Fibroblast of lung (primary cell): ENCODE measurements around the gene DPYD. TPM values are rescaled to one million over a fixed set of nuclear protein-coding genes. Genes with fewer than 3 reads are reported as not detected.

ENCODE experiments used
- DNase-seq, 2 donors: peaks; one replicate each; pipeline versions ENCODE4 v3.0.0 to v3.0.0-alpha.2; 2010; ENCODE audit warnings: low read depth in 2 of 2
- H2AFZ ChIP-seq: 2 replicates; pipeline ENCODE4 v1.5.1; 2012; ENCODE audit warnings: low read length, control low read depth, inconsistent platforms
- H3K27ac ChIP-seq: 2 replicates; pipeline ENCODE4 v1.5.1; 2011; ENCODE audit warnings: low read length, control low read depth; ENCODE audit not compliant: insufficient read depth
- H3K27me3 ChIP-seq: 2 replicates; pipeline ENCODE4 v1.5.1; 2011; ENCODE audit warnings: mild to moderate bottlenecking, low read length; ENCODE audit not compliant: control insufficient read depth, insufficient read depth
- H3K36me3 ChIP-seq: 2 replicates; pipeline ENCODE4 v1.5.1; 2011; ENCODE audit warnings: low read length; ENCODE audit not compliant: control insufficient read depth, insufficient read depth
- H3K4me1 ChIP-seq: 2 replicates; pipeline ENCODE4 v1.5.1; 2011; ENCODE audit warnings: low read length; ENCODE audit not compliant: control insufficient read depth, insufficient read depth; ENCODE audit errors: extremely low read depth
- H3K4me2 ChIP-seq: 2 replicates; pipeline ENCODE4 v1.5.1; 2011; ENCODE audit warnings: low read length, control low read depth; ENCODE audit not compliant: insufficient read depth; ENCODE audit errors: extremely low read depth
- H3K4me3 ChIP-seq, 4 experiments: fragments of 200-600 bp in 1 of 4; sonication (generic) in 1 of 4; replicated peaks in 1 of 4; 2 replicates each; pipeline ENCODE4 v1.5.1; 2011 to 2016; ENCODE audit warnings: low read length in 4 of 4, low read depth in 3 of 4, mild to moderate bottlenecking in 3 of 4, control low read depth in 2 of 4, inconsistent platforms in 1 of 4, mixed read lengths in 1 of 4; ENCODE audit not compliant: insufficient read depth in 1 of 4; ENCODE audit errors: control extremely low read depth in 1 of 4
- H3K79me2 ChIP-seq: 2 replicates; pipeline ENCODE4 v1.5.1; 2012; ENCODE audit warnings: mild to moderate bottlenecking, low read length, inconsistent platforms; ENCODE audit not compliant: control insufficient read depth, insufficient read depth
- H3K9ac ChIP-seq: 2 replicates; pipeline ENCODE4 v1.5.1; 2011; ENCODE audit warnings: mild to moderate bottlenecking, low read length, control low read depth; ENCODE audit not compliant: insufficient read depth
- H3K9me3 ChIP-seq: 2 replicates; pipeline ENCODE4 v1.5.1; 2012; ENCODE audit warnings: low read depth, low read length; ENCODE audit not compliant: control insufficient read depth, insufficient read depth
- H4K20me1 ChIP-seq: 2 replicates; pipeline ENCODE4 v1.5.1; 2011; ENCODE audit warnings: low read length; ENCODE audit not compliant: control insufficient read depth, insufficient read depth; ENCODE audit errors: extremely low read depth
- CTCF ChIP-seq, 2 donors: IDR thresholded peaks in 1 of 2; conservative IDR thresholded peaks in 1 of 2; 1 replicate in 1 of 2; 2 replicates in 1 of 2; pipeline ENCODE4 v1.5.1; 2011 to 2012; ENCODE audit warnings: low read length in 2 of 2, control low read depth in 1 of 2, inconsistent platforms in 1 of 2, low read depth in 1 of 2, mild to moderate bottlenecking in 1 of 2
- EZH2 ChIP-seq: IDR thresholded peaks from 2 replicates; pipeline ENCODE4 v1.5.1; 2012; ENCODE audit warnings: low read length, control low read depth, mild to moderate bottlenecking; ENCODE audit errors: missing control alignments
- polyA plus RNA-seq, 2 donors: library from polyadenylated mRNA; depleted of rRNA in 1 of 2; stranded (reverse) in 1 of 2; unstranded in 1 of 2; fragments of >200 nt; gene quantifications; 2 replicates each; pipeline ENCODE4 v1.2.1, GENCODE V29; 2011 to 2012; ENCODE audit warnings: missing spikeins in 1 of 2
- total RNA-seq: library from RNA; depleted of rRNA; stranded (reverse); fragments of >200 nt; gene quantifications from 2 replicates; pipeline ENCODE4 v1.2.1, GENCODE V29; 2014

DPYD gene
- total and polyA plus RNA-seq, 2 donors (not counting 1 experiment from before 2014, with no cell fraction given), result 32.0 to 63.1 TPM

GRCh38 chr1:97042551-97042950 lies 878.3 kb downstream of the DPYD start:
- no peak for TF ChIP-seq CTCF (conservative IDR thresholded peaks at IDR 0.05 in 1 of 2, IDR thresholded peaks at IDR 0.05 in 1 of 2; ENCODE audit: low read depth in 1 of 2, low read length in 2 of 2)
- TF ChIP-seq EZH2, result no peak
- no peak overlapping the region for H3K27ac ChIP-seq
- H3K36me3 ChIP-seq, result no peaks in the 10 kb centered on the region
- no peak overlapping the region for H3K4me2 ChIP-seq
- no peak overlapping the region for H2AFZ ChIP-seq
- H4K20me1 ChIP-seq, result no peaks in the 10 kb centered on the region
- no peaks in the 10 kb centered on the region for H3K79me2 ChIP-seq
- peak in 1 of 2 donors; percentile 91 for DNase-seq
- H3K9ac ChIP-seq, result no peak overlapping the region
- no peaks in the 10 kb centered on the region for H3K9me3 ChIP-seq
- no peaks in the 10 kb centered on the region for H3K4me1 ChIP-seq
- H3K27me3 ChIP-seq, result no peaks in the 10 kb centered on the region
- H3K4me3 ChIP-seq, result no peak overlapping the region

GRCh38 chr1:97041026-97041425 lies 879.8 kb downstream of the DPYD start:
- no peak for TF ChIP-seq EZH2
- no peak for TF ChIP-seq CTCF (conservative IDR thresholded peaks at IDR 0.05 in 1 of 2, IDR thresholded peaks at IDR 0.05 in 1 of 2; ENCODE audit: low read depth in 1 of 2, low read length in 2 of 2)
- no peak overlapping the region for H2AFZ ChIP-seq
- no peaks in the 10 kb centered on the region for H3K4me1 ChIP-seq
- no peaks in the 10 kb centered on the region for H3K27me3 ChIP-seq
- H4K20me1 ChIP-seq, result no peaks in the 10 kb centered on the region
- H3K36me3 ChIP-seq, result no peaks in the 10 kb centered on the region
- H3K27ac ChIP-seq, result no peak overlapping the region
- no peaks in the 10 kb centered on the region for H3K79me2 ChIP-seq
- H3K4me3 ChIP-seq, result no peak overlapping the region
- H3K4me2 ChIP-seq, result no peak overlapping the region
- no peaks in the 10 kb centered on the region for H3K9me3 ChIP-seq
- H3K9ac ChIP-seq, result no peak overlapping the region
- no peak for DNase-seq

- Histone ChIP-seq H3K27me3 (no peaks in the 10 kb centered on the region), H3K79me2 (no peaks in the 10 kb centered on the region), H3K27ac (no peak overlapping the region), H3K36me3 (no peaks in the 10 kb centered on the region), H3K4me3 (no peak overlapping the region), H3K9me3 (no peaks in the 10 kb centered on the region), H3K4me1 (no peaks in the 10 kb centered on the region), H3K9ac (no peak overlapping the region), H3K4me2 (no peak overlapping the region), H4K20me1 (no peaks in the 10 kb centered on the region), H2AFZ (no peak overlapping the region)
- DNase-seq, result peak in 1 of 2 donors; percentile 64
- TF ChIP-seq EZH2 (no peak), CTCF (conservative IDR thresholded peaks at IDR 0.05 in 1 of 2, IDR thresholded peaks at IDR 0.05 in 1 of 2; ENCODE audit: low read depth in 1 of 2, low read length in 2 of 2) (no peak)
These were observed 882.4 kb downstream of the DPYD start for GRCh38 chr1:97038410-97038809.
